ENCODE data around the gene SLC25A11.

Gene SLC25A11

GRCh38 chr17:4896332-4897197, 43.3 kb downstream of the SLC25A11 start:
- TF ChIP-seq POLR2AphosphoS5 (IDR thresholded peaks at IDR 0.05; ENCODE audit: low read depth, low read length) (no peak), SIN3A (IDR thresholded peaks at IDR 0.05; ENCODE audit: borderline replicate concordance, insufficient read depth, low read length) (no peak), FOXP2 (optimal IDR thresholded peaks at IDR 0.05; ENCODE audit: borderline replicate concordance, extremely low read depth, extremely low read length, insufficient read depth) (no peak), TAF1 (IDR thresholded peaks at IDR 0.05; ENCODE audit: borderline replicate concordance, insufficient read depth, low read length) (no peak)
- TF ChIP-seq, protein P1, sequence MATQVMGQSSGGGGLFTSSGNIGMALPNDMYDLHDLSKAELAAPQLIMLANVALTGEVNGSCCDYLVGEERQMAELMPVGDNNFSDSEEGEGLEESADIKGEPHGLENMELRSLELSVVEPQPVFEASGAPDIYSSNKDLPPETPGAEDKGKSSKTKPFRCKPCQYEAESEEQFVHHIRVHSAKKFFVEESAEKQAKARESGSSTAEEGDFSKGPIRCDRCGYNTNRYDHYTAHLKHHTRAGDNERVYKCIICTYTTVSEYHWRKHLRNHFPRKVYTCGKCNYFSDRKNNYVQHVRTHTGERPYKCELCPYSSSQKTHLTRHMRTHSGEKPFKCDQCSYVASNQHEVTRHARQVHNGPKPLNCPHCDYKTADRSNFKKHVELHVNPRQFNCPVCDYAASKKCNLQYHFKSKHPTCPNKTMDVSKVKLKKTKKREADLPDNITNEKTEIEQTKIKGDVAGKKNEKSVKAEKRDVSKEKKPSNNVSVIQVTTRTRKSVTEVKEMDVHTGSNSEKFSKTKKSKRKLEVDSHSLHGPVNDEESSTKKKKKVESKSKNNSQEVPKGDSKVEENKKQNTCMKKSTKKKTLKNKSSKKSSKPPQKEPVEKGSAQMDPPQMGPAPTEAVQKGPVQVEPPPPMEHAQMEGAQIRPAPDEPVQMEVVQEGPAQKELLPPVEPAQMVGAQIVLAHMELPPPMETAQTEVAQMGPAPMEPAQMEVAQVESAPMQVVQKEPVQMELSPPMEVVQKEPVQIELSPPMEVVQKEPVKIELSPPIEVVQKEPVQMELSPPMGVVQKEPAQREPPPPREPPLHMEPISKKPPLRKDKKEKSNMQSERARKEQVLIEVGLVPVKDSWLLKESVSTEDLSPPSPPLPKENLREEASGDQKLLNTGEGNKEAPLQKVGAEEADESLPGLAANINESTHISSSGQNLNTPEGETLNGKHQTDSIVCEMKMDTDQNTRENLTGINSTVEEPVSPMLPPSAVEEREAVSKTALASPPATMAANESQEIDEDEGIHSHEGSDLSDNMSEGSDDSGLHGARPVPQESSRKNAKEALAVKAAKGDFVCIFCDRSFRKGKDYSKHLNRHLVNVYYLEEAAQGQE (IDR thresholded peaks at IDR 0.05; ENCODE audit: insufficient read depth in 1 of 2, low read depth in 2 of 2, low read length in 2 of 2), result no peak

DNA sequence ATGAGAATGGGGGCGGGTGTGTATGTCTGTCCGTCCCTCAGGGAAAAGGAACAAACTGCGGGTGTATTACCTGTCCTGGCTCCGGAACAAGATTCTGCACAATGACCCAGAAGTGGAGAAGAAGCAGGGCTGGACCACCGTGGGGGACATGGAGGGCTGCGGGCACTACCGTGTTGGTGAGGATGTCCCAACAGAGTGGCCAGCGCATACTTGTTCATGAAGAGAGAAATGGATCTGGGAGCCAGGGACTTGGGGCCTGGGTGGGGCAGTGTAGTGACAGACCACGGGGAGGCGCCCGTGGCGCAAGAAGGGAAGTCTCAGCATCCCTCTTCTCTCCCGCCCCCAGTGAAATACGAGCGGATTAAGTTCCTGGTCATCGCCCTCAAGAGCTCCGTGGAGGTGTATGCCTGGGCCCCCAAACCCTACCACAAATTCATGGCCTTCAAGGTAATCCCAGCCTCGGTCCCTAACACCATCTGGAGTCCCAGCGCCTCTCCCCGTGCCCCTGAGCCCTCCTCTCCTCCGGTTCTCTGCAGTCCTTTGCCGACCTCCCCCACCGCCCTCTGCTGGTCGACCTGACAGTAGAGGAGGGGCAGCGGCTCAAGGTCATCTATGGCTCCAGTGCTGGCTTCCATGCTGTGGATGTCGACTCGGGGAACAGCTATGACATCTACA, 44.1 kb downstream of the SLC25A11 start:
- TF ChIP-seq POLR2AphosphoS5 (IDR thresholded peaks at IDR 0.05; ENCODE audit: low read depth, low read length) (no peak), FOXP2 (optimal IDR thresholded peaks at IDR 0.05; ENCODE audit: borderline replicate concordance, extremely low read depth, extremely low read length, insufficient read depth) (no peak), TAF1 (IDR thresholded peaks at IDR 0.05; ENCODE audit: borderline replicate concordance, insufficient read depth, low read length) (no peak), SIN3A (IDR thresholded peaks at IDR 0.05; ENCODE audit: borderline replicate concordance, insufficient read depth, low read length) (no peak)
- TF ChIP-seq, protein P1 (IDR thresholded peaks at IDR 0.05; ENCODE audit: insufficient read depth in 1 of 2, low read depth in 2 of 2, low read length in 2 of 2), result no peak

DNA sequence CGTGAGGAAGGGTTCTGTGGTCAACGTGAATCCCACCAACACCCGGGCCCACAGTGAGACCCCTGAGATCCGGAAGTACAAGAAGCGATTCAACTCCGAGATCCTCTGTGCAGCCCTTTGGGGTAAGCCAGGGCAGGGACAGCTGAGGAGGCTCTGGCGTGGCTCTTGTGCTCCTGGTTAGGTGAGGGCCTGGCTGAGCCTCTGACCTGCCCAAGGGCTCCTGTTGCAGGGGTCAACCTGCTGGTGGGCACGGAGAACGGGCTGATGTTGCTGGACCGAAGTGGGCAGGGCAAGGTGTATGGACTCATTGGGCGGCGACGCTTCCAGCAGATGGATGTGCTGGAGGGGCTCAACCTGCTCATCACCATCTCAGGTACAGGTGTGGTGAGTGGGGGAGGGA, 44.7 kb downstream of the SLC25A11 start:
- TF ChIP-seq, protein P1 (IDR thresholded peaks at IDR 0.05; ENCODE audit: insufficient read depth in 1 of 2, low read depth in 2 of 2, low read length in 2 of 2), result no peak
- TF ChIP-seq TAF1 (IDR thresholded peaks at IDR 0.05; ENCODE audit: borderline replicate concordance, insufficient read depth, low read length) (no peak), SIN3A (IDR thresholded peaks at IDR 0.05; ENCODE audit: borderline replicate concordance, insufficient read depth, low read length) (no peak), FOXP2 (optimal IDR thresholded peaks at IDR 0.05; ENCODE audit: borderline replicate concordance, extremely low read depth, extremely low read length, insufficient read depth) (no peak), POLR2AphosphoS5 (IDR thresholded peaks at IDR 0.05; ENCODE audit: low read depth, low read length) (no peak)

- TF ChIP-seq POLR2AphosphoS5 (IDR thresholded peaks at IDR 0.05; ENCODE audit: low read depth, low read length) (no peak), TAF1 (IDR thresholded peaks at IDR 0.05; ENCODE audit: borderline replicate concordance, insufficient read depth, low read length) (no peak), FOXP2 (optimal IDR thresholded peaks at IDR 0.05; ENCODE audit: borderline replicate concordance, extremely low read depth, extremely low read length, insufficient read depth) (no peak), SIN3A (IDR thresholded peaks at IDR 0.05; ENCODE audit: borderline replicate concordance, insufficient read depth, low read length) (no peak)
- TF ChIP-seq, protein P1 (IDR thresholded peaks at IDR 0.05; ENCODE audit: insufficient read depth in 1 of 2, low read depth in 2 of 2, low read length in 2 of 2), result no peak
Observed at GRCh38 chr17:4893721-4894560, 45.9 kb downstream of the SLC25A11 start.
